Calu3 (cell line): Measurements from ENCODE around the gene VWA7. TPM values are rescaled to one million over a fixed set of nuclear protein-coding genes. Genes with fewer than 3 reads are reported as not detected.

Experiments
- BruUV-seq: library from RNA; stranded (reverse); fragments of 400-500 nt; replicated peaks from 2 replicates; lab custom pipeline; 2021; lab: Mats Ljungman, UMichigan
- CTCF ChIA-PET: fragments of 300-600 bp; sonication (Branson Sonifier 250); formaldehyde crosslinking; loops from one replicate; lab custom pipeline; 2022; ENCODE audit warnings: antibody characterized with exemption; lab: Charles Lee
- DNase-seq: peaks from one replicate; pipeline ENCODE4 v3.0.0; 2022
- H3K27ac Mint-ChIP-seq: one replicate; pipeline ENCODE4 v1.8.0; 2022; ENCODE audit warnings: mixed read lengths; ENCODE audit not compliant: unreplicated experiment
- H3K27me3 Mint-ChIP-seq: one replicate; pipeline ENCODE4 v1.8.0; 2022; ENCODE audit warnings: mixed read lengths; ENCODE audit not compliant: unreplicated experiment
- H3K36me3 Mint-ChIP-seq: one replicate; pipeline ENCODE4 v1.8.0; 2022; ENCODE audit warnings: mild to moderate bottlenecking, moderate library complexity, mixed read lengths; ENCODE audit not compliant: insufficient read depth, unreplicated experiment
- H3K4me1 Mint-ChIP-seq: one replicate; pipeline ENCODE4 v1.8.0; 2022; ENCODE audit warnings: mild to moderate bottlenecking, low read depth, mixed read lengths; ENCODE audit not compliant: unreplicated experiment
- H3K4me3 Mint-ChIP-seq: one replicate; pipeline ENCODE4 v1.8.0; 2022; ENCODE audit warnings: mild to moderate bottlenecking, low read depth, moderate library complexity, mixed read lengths; ENCODE audit not compliant: unreplicated experiment
- H3K9me3 Mint-ChIP-seq: one replicate; pipeline ENCODE4 v1.8.0; 2022; ENCODE audit warnings: low read depth, mixed read lengths; ENCODE audit not compliant: unreplicated experiment
- CTCF ChIP-seq: fragments of 200-600 bp; IDR thresholded peaks from one replicate; pipeline ENCODE4 v1.8.0; 2022; ENCODE audit warnings: antibody characterized with exemption; ENCODE audit not compliant: unreplicated experiment
- intact Hi-C: fragments of 100-400 bp; cut with micrococcal nuclease; formaldehyde crosslinking; loops from one replicate; pipeline ENCODE4 v1.10.0; 2022; ENCODE audit not compliant: unreplicated experiment
- total RNA-seq: library from RNA; stranded (reverse); gene quantifications from 2 replicates; pipeline ENCODE4 v1.2.3, GENCODE V29; 2022

VWA7 gene
- total RNA-seq, 1 experiment from 2014 or later, result 22.1 TPM

- H3K4me3 Mint-ChIP-seq, result peak overlapping the region; percentile 65
- no peaks in the 10 kb centered on the region for H3K9me3 Mint-ChIP-seq
- H3K27ac Mint-ChIP-seq, result peak overlapping the region; percentile 94
- H3K27me3 Mint-ChIP-seq, result no peaks in the 10 kb centered on the region
- peaks cover 43% of the 10 kb centered on the region for H3K4me1 Mint-ChIP-seq
- peaks cover 70% of the 10 kb centered on the region for H3K36me3 Mint-ChIP-seq
- CTCF ChIA-PET, result interaction anchor here (0.6 to 4.0 kb wide), 24 partner anchors 12 to 455 kb away, joined by 3 to 51 read pairs (median 7); partner anchors contain the start of genes CFB, HSPA1B, LSM2 and LY6G5C
- TF ChIP-seq CTCF, result no peak
- intact Hi-C loops, result loop anchor here (2.0 to 10.0 kb wide), 4 partner anchors 46 to 169 kb away; partner anchors contain the start of genes CFB and NEU1
- TSS peak; percentile 55 for BruUV-seq
- DNase-seq, result peak; percentile 63
Observed at GRCh38 chr6:31775633-31776484, 1.3 kb downstream of the VWA7 start.

- no peaks in the 10 kb centered on the region for H3K27me3 Mint-ChIP-seq
- BruUV-seq, result no TSS peak
- peaks cover 63% of the 10 kb centered on the region for H3K36me3 Mint-ChIP-seq
- H3K27ac Mint-ChIP-seq, result peak overlapping the region; percentile 94
- H3K4me1 Mint-ChIP-seq, result peaks cover 43% of the 10 kb centered on the region
- DNase-seq, result peak; percentile 85
- H3K4me3 Mint-ChIP-seq, result peak overlapping the region; percentile 65
- peak; percentile 13 for TF ChIP-seq CTCF
- CTCF ChIA-PET, result interaction anchor here (0.6 to 4.0 kb wide), 23 partner anchors 9 to 454 kb away, joined by 3 to 51 read pairs (median 5); partner anchors contain the start of genes HSPA1B, LSM2, LY6G5C and LY6G6F
- H3K9me3 Mint-ChIP-seq, result no peaks in the 10 kb centered on the region
- intact Hi-C loops, result loop anchor here (2.0 to 10.0 kb wide), 4 partner anchors 47 to 170 kb away; partner anchors contain the start of genes CFB and NEU1
Observed at GRCh38 chr6:31775184-31775583, 1.9 kb downstream of the VWA7 start.

GRCh38 chr6:31771992-31772358 is 5.2 kb downstream of the VWA7 start:
- Mint-ChIP-seq H3K27me3 (no peaks in the 10 kb centered on the region), H3K36me3 (peaks cover 32% of the 10 kb centered on the region), H3K9me3 (no peaks in the 10 kb centered on the region), H3K4me3 (no peak overlapping the region), H3K4me1 (peaks cover 42% of the 10 kb centered on the region), H3K27ac (no peak overlapping the region)
- intact Hi-C loops, result loop anchor here (10.0 kb wide), 1 partner anchor 173 kb away; the partner anchor contains the start of gene CFB
- CTCF ChIA-PET, result interaction anchor here (0.9 to 4.0 kb wide), 8 partner anchors 19 to 225 kb away, joined by 3 to 51 read pairs (median 8); partner anchors contain the start of genes DDAH2, HSPA1A, HSPA1B and HSPA1L
- DNase-seq, result no peak
- BruUV-seq, result no TSS peak
- TF ChIP-seq CTCF, result no peak

GRCh38 chr6:31770860-31771259 is 6.3 kb downstream of the VWA7 start:
- DNase-seq, result no peak
- peaks cover 31% of the 10 kb centered on the region for H3K4me1 Mint-ChIP-seq
- CTCF ChIA-PET, result interaction anchor here (0.6 to 2.8 kb wide), 13 partner anchors 31 to 118 kb away, joined by 3 to 51 read pairs (median 7); partner anchors contain the start of genes ABHD16A, CLIC1, DDAH2 and HSPA1A
- TF ChIP-seq CTCF, result no peak
- H3K27ac Mint-ChIP-seq, result no peak overlapping the region
- peaks cover 24% of the 10 kb centered on the region for H3K36me3 Mint-ChIP-seq
- no peaks in the 10 kb centered on the region for H3K27me3 Mint-ChIP-seq
- H3K4me3 Mint-ChIP-seq, result no peak overlapping the region
- intact Hi-C loops, result loop anchor here (10.0 kb wide), 1 partner anchor 174 kb away; the partner anchor contains the start of gene CFB
- no TSS peak for BruUV-seq
- H3K9me3 Mint-ChIP-seq, result no peaks in the 10 kb centered on the region
